SIG-M5 treated with dmso at 0.1 percent for 504 hours (cell line): ENCODE results near the gene SSX3.
"Not testable (repeated sequence)": the region's sequence is repeated elsewhere in the genome, so short reads cannot be mapped to it uniquely, and the experiment has no call there.

Source experiments
- DNase-seq: peaks from one replicate; lab custom pipeline; 2025; ENCODE audit not compliant: unreplicated experiment; lab: John Stamatoyannopoulos, UW

The SSX3 gene

GRCh38 chrX:48356315-48357094 is at the start of gene SSX3:
Gene SSX3, minus strand, starts transcription at chrX:48356703. Its CDS starts 1,454 bp downstream, at chrX:48355249.
- not testable (repeated sequence) for DNase-seq

- not testable (repeated sequence) for DNase-seq
These were observed 41.3 kb upstream of the SSX3 start for GRCh38 chrX:48397825-48398224.

GRCh38 chrX:48396931-48397330 is 40.4 kb upstream of the SSX3 start:
- not testable (repeated sequence) for DNase-seq

- DNase-seq: not testable (repeated sequence)
These were observed 26.7 kb upstream of the SSX3 start, which contains the start of gene SSX4 for GRCh38 chrX:48383239-48383638. Gene SSX4, plus strand, starts transcription at chrX:48383539. Its CDS starts 515 bp downstream, at chrX:48384054.

- not testable (repeated sequence) for DNase-seq
These were observed 13.9 kb upstream of the SSX3 start for GRCh38 chrX:48370408-48370807.

- not testable (repeated sequence) for DNase-seq
These were observed 11.4 kb upstream of the SSX3 start for GRCh38 chrX:48367717-48368408.

GRCh38 chrX:48359281-48359680 is 2.8 kb upstream of the SSX3 start:
- DNase-seq: not testable (repeated sequence)

- DNase-seq: no peak
These were observed 1.2 kb upstream of the SSX3 start for GRCh38 chrX:48357681-48358080.

- DNase-seq: not testable (repeated sequence)
These were observed 10.4 kb downstream of the SSX3 start for GRCh38 chrX:48346059-48346458.

- DNase-seq: not testable (repeated sequence)
These were observed 42.5 kb downstream of the SSX3 start for GRCh38 chrX:48313996-48314395.

- no peak for DNase-seq
These were observed 50.3 kb downstream of the SSX3 start for GRCh38 chrX:48306175-48306574.
